HCT116 (cell line): Measurements from ENCODE around the gene USP10. TPM values are rescaled to one million over a fixed set of nuclear protein-coding genes. Genes with fewer than 3 reads are reported as not detected.

ENCODE experiments used
- ATAC-seq: fragments of 200-7000 bp; cut with Tn5 transposase; 2 replicates; pipeline ENCODE4 v1.9.1; 2020; ENCODE audit warnings: mild to moderate bottlenecking, moderate library complexity
- BruUV-seq: library from RNA; stranded (reverse); fragments of 400-500 nt; replicated peaks from 2 replicates; lab custom pipeline; 2021; lab: Mats Ljungman, UMichigan
- CTCF ChIA-PET: fragments of 300-600 bp; sonication (Branson Sonifier 250); formaldehyde crosslinking; loops from one replicate; lab custom pipeline; 2021; ENCODE audit warnings: antibody characterized with exemption; lab: Charles Lee
- POLR2A ChIA-PET: fragments of 300-600, 350-600 bp; sonication (Branson Sonifier 250); formaldehyde crosslinking; loops from one replicate; lab custom pipeline; 2021; ENCODE audit warnings: antibody characterized with exemption; lab: Charles Lee
- RAD21 ChIA-PET, 2 experiments: fragments of 300-600 bp; sonication (Branson Sonifier 250); formaldehyde crosslinking; loops; one replicate each; lab custom pipeline; 2023; ENCODE audit warnings: low total read pairs in 2 of 2; ENCODE audit not compliant: uncharacterized antibody in 2 of 2, unreplicated experiment in 2 of 2, low non-redundant PET in 1 of 2; lab: Charles Lee
- DNase-seq: peaks from one replicate; pipeline ENCODE4 v3.0.0-alpha.2; 2010; ENCODE audit warnings: low read depth, low spot score
- H2AFZ ChIP-seq: fragments of 200-600 bp; shearing (Covaris generic), sonication (generic); 2 replicates; pipeline ENCODE4 v1.6.1; 2017; ENCODE audit warnings: low read depth, mixed run types, mixed read lengths, antibody characterized with exemption, low read length; ENCODE audit not compliant: poor library complexity, severe bottlenecking
- H3K27ac ChIP-seq: 2 replicates; pipeline ENCODE4 v1.5.1; 2012; ENCODE audit warnings: low read depth, low read length
- H3K27me3 ChIP-seq: fragments of 200-600 bp; sonication (generic); 2 replicates; pipeline ENCODE4 v1.6.1; 2016; ENCODE audit warnings: mixed run types, low read length, mixed read lengths; ENCODE audit not compliant: insufficient read depth
- H3K36me3 ChIP-seq, 2 experiments: fragments of 200-500 bp in 1 of 2; fragments of 200-600 bp in 1 of 2; sonication (Bioruptor generic) in 1 of 2; sonication (generic) in 1 of 2; 2 replicates each; pipeline versions ENCODE4 v1.5.1 to v1.6.1; 2014 to 2016; ENCODE audit warnings: low read length in 2 of 2, inconsistent platforms in 1 of 2, mixed read lengths in 1 of 2, mixed run types in 1 of 2; ENCODE audit not compliant: insufficient read depth in 2 of 2, control insufficient read depth in 1 of 2
- H3K4me1 ChIP-seq, 2 experiments: fragments of 200-600 bp in 1 of 2; sonication (generic) in 1 of 2; 2 replicates each; pipeline versions ENCODE4 v1.5.1 to v1.6.1; 2012 to 2017; ENCODE audit warnings: low read length in 2 of 2, inconsistent platforms in 1 of 2, mild to moderate bottlenecking in 1 of 2, mixed read lengths in 1 of 2, mixed run types in 1 of 2, moderate library complexity in 1 of 2; ENCODE audit not compliant: insufficient read depth in 2 of 2, control insufficient read depth in 1 of 2
- H3K4me2 ChIP-seq: fragments of 200-600 bp; sonication (generic); 2 replicates; pipeline ENCODE4 v1.6.1; 2017; ENCODE audit warnings: mixed run types, low read length, mixed read lengths
- H3K4me3 ChIP-seq, 2 experiments: fragments of 200-600 bp in 1 of 2; sonication (generic) in 1 of 2; replicated peaks in 1 of 2; 2 replicates each; pipeline ENCODE4 v1.5.1; 2011 to 2016; ENCODE audit warnings: low read length in 2 of 2, control low read depth in 1 of 2, low read depth in 1 of 2, mild to moderate bottlenecking in 1 of 2, mixed read lengths in 1 of 2, mixed run types in 1 of 2
- H3K79me2 ChIP-seq: fragments of 200-600 bp; sonication (generic); 2 replicates; pipeline ENCODE4 v1.6.1; 2017; ENCODE audit warnings: mild to moderate bottlenecking, mixed run types, low read length, moderate library complexity, mixed read lengths; ENCODE audit not compliant: insufficient read depth
- H3K9ac ChIP-seq: fragments of 200-600 bp; sonication (generic); 2 replicates; pipeline ENCODE4 v1.6.1; 2016; ENCODE audit warnings: low read length, mixed read lengths
- H3K9me2 ChIP-seq: fragments of 200-600 bp; sonication (generic), shearing (Covaris generic); 2 replicates; pipeline ENCODE4 v1.6.1; 2017; ENCODE audit warnings: mixed run types, mild to moderate bottlenecking, moderate library complexity; ENCODE audit not compliant: insufficient read depth
- H3K9me3 ChIP-seq, 2 experiments: fragments of 200-500 bp in 1 of 2; fragments of 200-600 bp in 1 of 2; sonication (Bioruptor generic) in 1 of 2; sonication (generic) in 1 of 2; 2 replicates each; pipeline ENCODE4 v1.6.1; 2014 to 2017; ENCODE audit warnings: low read length in 2 of 2, mixed read lengths in 2 of 2, inconsistent platforms in 1 of 2, low read depth in 1 of 2, mild to moderate bottlenecking in 1 of 2, mixed run types in 1 of 2, moderate library complexity in 1 of 2; ENCODE audit not compliant: control insufficient read depth in 1 of 2, insufficient read depth in 1 of 2
- H4K20me1 ChIP-seq: fragments of 200-600 bp; sonication (generic), shearing (Covaris generic); 2 replicates; pipeline ENCODE4 v1.6.1; 2017; ENCODE audit warnings: mixed run types, mild to moderate bottlenecking, moderate library complexity; ENCODE audit not compliant: insufficient read depth
- CEBPB ChIP-seq: IDR thresholded peaks from 2 replicates; pipeline ENCODE4 v1.6.1; 2012; ENCODE audit warnings: low read depth
- EGR1 ChIP-seq: IDR thresholded peaks from 2 replicates; pipeline ENCODE4 v1.6.1; 2012; ENCODE audit warnings: low read depth
- ELF1 ChIP-seq: IDR thresholded peaks from 2 replicates; pipeline ENCODE4 v1.6.1; 2012; ENCODE audit warnings: low read depth, borderline replicate concordance
- EZH2 ChIP-seq: fragments of 200-600 bp; sonication (generic); IDR thresholded peaks from 2 replicates; pipeline ENCODE4 v1.6.1; 2017; ENCODE audit warnings: antibody characterized with exemption, mixed run types
- POLR2AphosphoS5 ChIP-seq: IDR thresholded peaks from 2 replicates; pipeline ENCODE4 v1.6.1; 2011; ENCODE audit warnings: mild to moderate bottlenecking, low read depth, low read length, moderate library complexity
- SRF ChIP-seq: IDR thresholded peaks from 2 replicates; pipeline ENCODE4 v1.6.1; 2012; ENCODE audit warnings: low read depth
- ZNF274 ChIP-seq: fragments of 200-500 bp; sonication (Bioruptor generic); IDR thresholded peaks from 2 replicates; pipeline ENCODE4 v1.6.1; 2014; ENCODE audit warnings: mild to moderate bottlenecking, low read depth, low read length, inconsistent platforms
- intact Hi-C: fragments of 100-400 bp; cut with micrococcal nuclease; formaldehyde crosslinking; loops from 2 replicates; pipeline ENCODE4 v1.10.0; 2022
- total RNA-seq: library from RNA; stranded (reverse); gene quantifications from one replicate; pipeline ENCODE4 v1.2.1, GENCODE V29; 2021; ENCODE audit not compliant: unreplicated experiment
- TF ChIP-seq, protein P1 (sequence below): IDR thresholded peaks from 2 replicates; pipeline ENCODE4 v1.6.1; 2011; ENCODE audit warnings: mild to moderate bottlenecking, low read length, moderate library complexity; ENCODE audit not compliant: insufficient replicate concordance; ENCODE audit errors: extremely low read depth
- TF ChIP-seq, protein P2 (sequence below), 3 experiments: fragments of 200-600 bp in 1 of 3; sonication (generic) in 1 of 3; IDR thresholded peaks in 2 of 3; conservative IDR thresholded peaks in 1 of 3; 2 replicates each; pipeline ENCODE4 v1.5.1; 2012 to 2017; ENCODE audit warnings: low read depth in 2 of 3, low read length in 2 of 3, antibody characterized with exemption in 1 of 3, borderline replicate concordance in 1 of 3, control low read depth in 1 of 3, mild to moderate bottlenecking in 1 of 3, mixed read lengths in 1 of 3, mixed run types in 1 of 3, moderate library complexity in 1 of 3; ENCODE audit not compliant: insufficient read depth in 1 of 3
- TF ChIP-seq, protein P3 (sequence below): IDR thresholded peaks from 2 replicates; pipeline ENCODE4 v1.6.1; 2012
- TF ChIP-seq, protein P4 (sequence below): IDR thresholded peaks from 2 replicates; pipeline ENCODE4 v1.6.1; 2012; ENCODE audit warnings: low read depth

USP10 gene
- total RNA-seq, 1 experiment from 2014 or later, result 175 TPM

DNA sequence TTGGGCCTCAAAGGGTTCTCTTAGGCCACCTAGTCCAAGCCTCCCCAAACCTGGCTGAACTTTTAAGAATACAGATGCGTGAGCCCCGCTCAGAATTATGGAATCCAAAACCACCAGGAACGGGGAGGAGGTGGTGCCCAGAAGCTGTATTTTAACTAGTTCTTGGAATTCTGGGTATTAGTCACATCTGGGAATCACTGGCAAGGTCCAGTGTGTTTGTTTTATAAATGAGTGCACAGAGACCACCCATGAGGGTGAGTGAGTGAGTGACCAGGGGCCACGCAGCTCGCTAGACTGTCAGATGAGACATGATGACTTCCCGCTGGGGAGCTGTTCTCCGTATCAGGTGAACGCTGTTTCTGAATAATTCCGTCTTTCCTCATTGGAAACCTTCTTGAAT lies 37.3 kb upstream of the USP10 start (continued):
- TF ChIP-seq, protein P1, sequence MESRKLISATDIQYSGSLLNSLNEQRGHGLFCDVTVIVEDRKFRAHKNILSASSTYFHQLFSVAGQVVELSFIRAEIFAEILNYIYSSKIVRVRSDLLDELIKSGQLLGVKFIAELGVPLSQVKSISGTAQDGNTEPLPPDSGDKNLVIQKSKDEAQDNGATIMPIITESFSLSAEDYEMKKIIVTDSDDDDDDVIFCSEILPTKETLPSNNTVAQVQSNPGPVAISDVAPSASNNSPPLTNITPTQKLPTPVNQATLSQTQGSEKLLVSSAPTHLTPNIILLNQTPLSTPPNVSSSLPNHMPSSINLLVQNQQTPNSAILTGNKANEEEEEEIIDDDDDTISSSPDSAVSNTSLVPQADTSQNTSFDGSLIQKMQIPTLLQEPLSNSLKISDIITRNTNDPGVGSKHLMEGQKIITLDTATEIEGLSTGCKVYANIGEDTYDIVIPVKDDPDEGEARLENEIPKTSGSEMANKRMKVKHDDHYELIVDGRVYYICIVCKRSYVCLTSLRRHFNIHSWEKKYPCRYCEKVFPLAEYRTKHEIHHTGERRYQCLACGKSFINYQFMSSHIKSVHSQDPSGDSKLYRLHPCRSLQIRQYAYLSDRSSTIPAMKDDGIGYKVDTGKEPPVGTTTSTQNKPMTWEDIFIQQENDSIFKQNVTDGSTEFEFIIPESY, result no peak

DNA sequence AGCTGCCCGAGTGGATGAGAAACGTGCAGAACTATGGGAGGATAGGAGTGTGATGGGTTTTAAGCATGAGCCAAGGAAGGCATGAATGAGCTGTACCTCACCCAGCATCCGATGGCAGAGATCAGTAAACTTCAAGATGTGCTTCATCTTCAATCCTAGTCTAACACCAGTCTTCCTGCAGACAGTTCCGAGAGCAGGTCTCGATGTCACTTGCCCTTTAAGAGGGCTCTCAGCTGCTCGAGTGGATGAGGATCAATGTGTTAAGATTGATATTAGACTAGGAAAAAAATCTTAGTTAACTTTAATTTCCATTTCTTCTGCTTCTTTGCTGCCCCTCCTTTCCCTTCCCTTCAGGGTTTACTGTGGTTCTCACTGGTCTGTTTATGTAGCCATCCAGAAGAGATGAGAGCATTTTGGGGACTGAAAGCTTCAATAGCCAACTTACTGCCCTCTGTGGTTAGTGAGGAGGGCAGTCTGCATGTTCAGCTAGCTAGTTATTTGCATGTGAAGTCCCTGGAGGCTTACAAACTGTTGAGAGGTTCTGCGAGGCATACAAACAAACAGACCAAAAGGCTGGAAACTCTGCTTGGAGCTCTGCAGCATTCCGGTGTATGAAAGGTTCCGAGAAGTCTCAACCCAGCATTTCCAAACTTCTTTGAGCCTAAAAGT lies 36.2 kb upstream of the USP10 start:
- Histone ChIP-seq H3K27ac (no peak overlapping the region), H3K4me2 (no peak overlapping the region), H2AFZ (no peak overlapping the region), H3K27me3 (no peaks in the 10 kb centered on the region), H3K9me3 (no peaks in the 10 kb centered on the region), H3K4me3 (no peak overlapping the region), H3K9me2 (no peaks in the 10 kb centered on the region), H3K79me2 (no peaks in the 10 kb centered on the region), H3K4me1 (no peaks in the 10 kb centered on the region), H4K20me1 (no peaks in the 10 kb centered on the region), H3K36me3 (peaks cover 26 to 35% of the 10 kb centered on the region in 2 experiments), H3K9ac (no peak overlapping the region)
- RAD21 ChIA-PET, result no interaction called here
- DNase-seq, result no peak
- intact Hi-C loops, result no loop called here
- no peak for ATAC-seq
- no peak for TF ChIP-seq ELF1
- TF ChIP-seq, protein P2, sequence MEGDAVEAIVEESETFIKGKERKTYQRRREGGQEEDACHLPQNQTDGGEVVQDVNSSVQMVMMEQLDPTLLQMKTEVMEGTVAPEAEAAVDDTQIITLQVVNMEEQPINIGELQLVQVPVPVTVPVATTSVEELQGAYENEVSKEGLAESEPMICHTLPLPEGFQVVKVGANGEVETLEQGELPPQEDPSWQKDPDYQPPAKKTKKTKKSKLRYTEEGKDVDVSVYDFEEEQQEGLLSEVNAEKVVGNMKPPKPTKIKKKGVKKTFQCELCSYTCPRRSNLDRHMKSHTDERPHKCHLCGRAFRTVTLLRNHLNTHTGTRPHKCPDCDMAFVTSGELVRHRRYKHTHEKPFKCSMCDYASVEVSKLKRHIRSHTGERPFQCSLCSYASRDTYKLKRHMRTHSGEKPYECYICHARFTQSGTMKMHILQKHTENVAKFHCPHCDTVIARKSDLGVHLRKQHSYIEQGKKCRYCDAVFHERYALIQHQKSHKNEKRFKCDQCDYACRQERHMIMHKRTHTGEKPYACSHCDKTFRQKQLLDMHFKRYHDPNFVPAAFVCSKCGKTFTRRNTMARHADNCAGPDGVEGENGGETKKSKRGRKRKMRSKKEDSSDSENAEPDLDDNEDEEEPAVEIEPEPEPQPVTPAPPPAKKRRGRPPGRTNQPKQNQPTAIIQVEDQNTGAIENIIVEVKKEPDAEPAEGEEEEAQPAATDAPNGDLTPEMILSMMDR (IDR thresholded peaks at IDR 0.05 in 2 of 3, conservative IDR thresholded peaks at IDR 0.05 in 1 of 3; ENCODE audit: borderline replicate concordance in 1 of 3, insufficient read depth in 1 of 3, low read depth in 2 of 3, low read length in 2 of 3), result no peak
- no peak for TF ChIP-seq ZNF274
- TF ChIP-seq SRF, result no peak
- TF ChIP-seq POLR2AphosphoS5, result no peak
- TF ChIP-seq, protein P3, sequence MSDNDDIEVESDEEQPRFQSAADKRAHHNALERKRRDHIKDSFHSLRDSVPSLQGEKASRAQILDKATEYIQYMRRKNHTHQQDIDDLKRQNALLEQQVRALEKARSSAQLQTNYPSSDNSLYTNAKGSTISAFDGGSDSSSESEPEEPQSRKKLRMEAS, result no peak
- no peak for TF ChIP-seq CEBPB
- no peak for TF ChIP-seq EZH2
- TF ChIP-seq, protein P1, result no peak
- TF ChIP-seq, protein P4, sequence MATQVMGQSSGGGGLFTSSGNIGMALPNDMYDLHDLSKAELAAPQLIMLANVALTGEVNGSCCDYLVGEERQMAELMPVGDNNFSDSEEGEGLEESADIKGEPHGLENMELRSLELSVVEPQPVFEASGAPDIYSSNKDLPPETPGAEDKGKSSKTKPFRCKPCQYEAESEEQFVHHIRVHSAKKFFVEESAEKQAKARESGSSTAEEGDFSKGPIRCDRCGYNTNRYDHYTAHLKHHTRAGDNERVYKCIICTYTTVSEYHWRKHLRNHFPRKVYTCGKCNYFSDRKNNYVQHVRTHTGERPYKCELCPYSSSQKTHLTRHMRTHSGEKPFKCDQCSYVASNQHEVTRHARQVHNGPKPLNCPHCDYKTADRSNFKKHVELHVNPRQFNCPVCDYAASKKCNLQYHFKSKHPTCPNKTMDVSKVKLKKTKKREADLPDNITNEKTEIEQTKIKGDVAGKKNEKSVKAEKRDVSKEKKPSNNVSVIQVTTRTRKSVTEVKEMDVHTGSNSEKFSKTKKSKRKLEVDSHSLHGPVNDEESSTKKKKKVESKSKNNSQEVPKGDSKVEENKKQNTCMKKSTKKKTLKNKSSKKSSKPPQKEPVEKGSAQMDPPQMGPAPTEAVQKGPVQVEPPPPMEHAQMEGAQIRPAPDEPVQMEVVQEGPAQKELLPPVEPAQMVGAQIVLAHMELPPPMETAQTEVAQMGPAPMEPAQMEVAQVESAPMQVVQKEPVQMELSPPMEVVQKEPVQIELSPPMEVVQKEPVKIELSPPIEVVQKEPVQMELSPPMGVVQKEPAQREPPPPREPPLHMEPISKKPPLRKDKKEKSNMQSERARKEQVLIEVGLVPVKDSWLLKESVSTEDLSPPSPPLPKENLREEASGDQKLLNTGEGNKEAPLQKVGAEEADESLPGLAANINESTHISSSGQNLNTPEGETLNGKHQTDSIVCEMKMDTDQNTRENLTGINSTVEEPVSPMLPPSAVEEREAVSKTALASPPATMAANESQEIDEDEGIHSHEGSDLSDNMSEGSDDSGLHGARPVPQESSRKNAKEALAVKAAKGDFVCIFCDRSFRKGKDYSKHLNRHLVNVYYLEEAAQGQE, result no peak
- no peak for TF ChIP-seq EGR1
- no TSS peak for BruUV-seq
- CTCF ChIA-PET, result interaction anchor here (1.9 to 3.1 kb wide), 3 partner anchors 9 to 75 kb away, joined by 6 to 20 read pairs (median 12); no protein-coding TSS in a partner anchor
- POLR2A ChIA-PET, result interaction anchor here (0.9 kb wide), 1 partner anchor 11 kb away, joined by 3 read pairs; no protein-coding TSS in a partner anchor
